GM06990 (cell line): ENCODE data around the gene SBSN.

Source experiments
- DNase-seq: peaks from one replicate; pipeline ENCODE4 v3.0.0-alpha.2; 2011; ENCODE audit not compliant: insufficient read length; ENCODE audit errors: extremely low read depth
- H3K27me3 ChIP-seq: replicated peaks from 2 replicates; pipeline ENCODE4 v1.6.0; 2011; ENCODE audit warnings: low read length; ENCODE audit not compliant: control insufficient read depth, insufficient read depth
- H3K36me3 ChIP-seq: 2 replicates; pipeline ENCODE4 v1.5.1; 2011; ENCODE audit warnings: low read length; ENCODE audit not compliant: control insufficient read depth, insufficient read depth
- H3K4me3 ChIP-seq: replicated peaks from 2 replicates; pipeline ENCODE4 v1.5.1; 2011; ENCODE audit warnings: low read depth, mild to moderate bottlenecking, control low read depth, low read length
- TF ChIP-seq, protein P1 (sequence below): IDR thresholded peaks from 2 replicates; pipeline ENCODE4 v1.5.1; 2011; ENCODE audit warnings: low read length, control low read depth, mild to moderate bottlenecking, inconsistent platforms; ENCODE audit not compliant: insufficient read depth, poor library complexity, severe bottlenecking

The SBSN gene

DNA sequence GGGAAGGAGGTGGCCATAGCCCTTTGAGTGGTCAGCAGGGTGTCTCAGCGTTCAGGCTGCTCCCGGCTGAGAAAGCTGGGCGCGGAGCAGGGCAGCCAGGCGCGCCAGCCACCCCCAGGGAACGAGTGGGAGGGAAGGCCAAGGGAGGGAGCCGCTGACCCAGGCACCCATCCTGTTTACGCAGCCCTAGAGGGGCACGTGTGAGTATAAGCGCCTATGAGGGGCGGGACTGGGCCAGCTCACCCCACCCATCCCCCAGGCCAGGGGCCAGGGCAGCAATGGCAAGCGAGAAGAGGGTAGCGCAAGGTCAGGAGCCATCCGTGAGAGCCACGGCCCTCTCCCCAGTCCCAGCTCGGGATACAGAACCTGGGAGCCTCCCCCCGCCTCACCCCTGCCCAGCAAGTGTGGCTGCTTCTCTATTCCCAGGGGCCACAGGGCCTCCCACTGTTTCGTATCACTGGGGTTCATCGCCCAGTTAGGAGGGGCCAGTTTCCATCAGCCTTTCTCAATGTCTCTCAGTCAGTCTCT, 13.8 kb downstream of the SBSN start:
- Histone ChIP-seq H3K27me3 (no peaks in the 10 kb centered on the region; the same call in 1 of the 2 replicates), H3K4me3 (no peak overlapping the region), H3K36me3 (no peaks in the 10 kb centered on the region)
- TF ChIP-seq, protein P1, sequence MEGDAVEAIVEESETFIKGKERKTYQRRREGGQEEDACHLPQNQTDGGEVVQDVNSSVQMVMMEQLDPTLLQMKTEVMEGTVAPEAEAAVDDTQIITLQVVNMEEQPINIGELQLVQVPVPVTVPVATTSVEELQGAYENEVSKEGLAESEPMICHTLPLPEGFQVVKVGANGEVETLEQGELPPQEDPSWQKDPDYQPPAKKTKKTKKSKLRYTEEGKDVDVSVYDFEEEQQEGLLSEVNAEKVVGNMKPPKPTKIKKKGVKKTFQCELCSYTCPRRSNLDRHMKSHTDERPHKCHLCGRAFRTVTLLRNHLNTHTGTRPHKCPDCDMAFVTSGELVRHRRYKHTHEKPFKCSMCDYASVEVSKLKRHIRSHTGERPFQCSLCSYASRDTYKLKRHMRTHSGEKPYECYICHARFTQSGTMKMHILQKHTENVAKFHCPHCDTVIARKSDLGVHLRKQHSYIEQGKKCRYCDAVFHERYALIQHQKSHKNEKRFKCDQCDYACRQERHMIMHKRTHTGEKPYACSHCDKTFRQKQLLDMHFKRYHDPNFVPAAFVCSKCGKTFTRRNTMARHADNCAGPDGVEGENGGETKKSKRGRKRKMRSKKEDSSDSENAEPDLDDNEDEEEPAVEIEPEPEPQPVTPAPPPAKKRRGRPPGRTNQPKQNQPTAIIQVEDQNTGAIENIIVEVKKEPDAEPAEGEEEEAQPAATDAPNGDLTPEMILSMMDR = no peak
- DNase-seq = no peak

GRCh38 chr19:35513628-35514281, 14.4 kb downstream of the SBSN start, which contains the start of gene DMKN:
TSS of gene DMKN (minus strand) at chr19:35513649. CDS start at chr19:35513475, 174 bp downstream.
- no peak for DNase-seq
- H3K36me3 ChIP-seq = no peaks in the 10 kb centered on the region
- TF ChIP-seq, protein P1 = no peak
- no peak within 1 kb of the TSS for H3K4me3 ChIP-seq
- no peaks in the 10 kb centered on the region; the same call in 1 of the 2 replicates for H3K27me3 ChIP-seq

DNA sequence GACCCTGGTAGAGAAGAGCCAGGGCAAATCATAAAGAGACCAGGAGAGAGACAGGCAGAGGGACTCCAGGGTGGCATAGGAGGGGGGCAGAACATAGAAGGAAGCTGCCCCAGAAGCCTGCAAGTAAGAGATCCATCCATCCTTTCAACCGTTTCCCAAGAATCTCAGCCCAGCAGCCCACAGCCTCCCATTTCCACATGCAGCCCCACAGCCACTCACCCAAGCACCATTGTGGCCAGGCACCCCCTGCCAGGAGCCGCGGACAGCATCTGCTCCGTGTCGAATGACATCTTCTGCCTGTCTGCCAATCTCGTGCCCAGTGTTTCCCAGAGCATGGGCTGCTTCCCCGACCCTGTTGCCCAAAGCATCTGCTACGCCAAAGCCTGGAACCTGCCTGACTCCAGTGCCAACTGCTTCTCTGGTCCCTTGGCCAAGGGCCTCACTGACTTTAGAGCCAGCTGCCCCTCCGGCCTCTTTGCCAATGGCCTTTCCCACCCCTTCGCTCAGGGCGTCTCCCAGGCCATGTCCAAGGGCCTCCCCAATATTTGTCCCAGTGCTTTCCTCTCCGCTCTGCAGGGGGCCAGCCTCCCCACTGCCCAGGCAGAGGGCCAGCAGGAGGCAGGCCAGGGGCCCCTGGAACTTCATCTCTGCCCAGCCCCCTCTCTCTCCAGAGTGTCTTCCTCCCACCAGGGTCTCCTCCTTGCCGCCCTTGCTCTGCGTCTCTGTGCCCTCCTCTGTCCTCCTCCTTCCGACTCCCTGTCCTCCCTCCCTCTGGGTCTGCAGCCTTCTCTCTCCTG, 15.1 kb downstream of the SBSN start:
- TF ChIP-seq, protein P1 = no peak

GRCh38 chr19:35511337-35511736, 16.8 kb downstream of the SBSN start:
- no peak for DNase-seq
- TF ChIP-seq, protein P1 = no peak
- Histone ChIP-seq H3K36me3 (no peaks in the 10 kb centered on the region), H3K4me3 (no peak overlapping the region), H3K27me3 (no peaks in the 10 kb centered on the region; the same call in 1 of the 2 replicates)

More for the DNA sequence above, 15.1 kb downstream of the SBSN start:
- no peak for DNase-seq
- Histone ChIP-seq H3K27me3 (no peaks in the 10 kb centered on the region; the same call in 1 of the 2 replicates), H3K36me3 (no peaks in the 10 kb centered on the region), H3K4me3 (no peak overlapping the region)

- Histone ChIP-seq H3K36me3 (no peaks in the 10 kb centered on the region), H3K4me3 (no peak overlapping the region), H3K27me3 (no peaks in the 10 kb centered on the region; the same call in 1 of the 2 replicates)
- TF ChIP-seq, protein P1 = no peak
- DNase-seq = no peak
Measured at GRCh38 chr19:35510626-35510964, 17.5 kb downstream of the SBSN start.
